ENCODE results near the gene DNLZ.
"Not testable (repeated sequence)": the region's sequence is repeated elsewhere in the genome, so short reads cannot be mapped to it uniquely, and the experiment has no call there.

DNLZ gene

GRCh38 chr9:136363106-136363948, at the start of gene DNLZ:
DNLZ (minus strand) TSS chr9:136363744; CDS start chr9:136363714, 30 bp downstream.
- DNase-seq = peak; percentile 94

- DNase-seq = no peak
These were observed 49.4 kb upstream of the DNLZ start for GRCh38 chr9:136412962-136413361.

GRCh38 chr9:136411378-136411777, 47.8 kb upstream of the DNLZ start:
- no peak for DNase-seq

- DNase-seq = peak; percentile 90
These were observed 47.1 kb upstream of the DNLZ start, which contains the start of the genes ENTR1 and PMPCA for GRCh38 chr9:136410500-136411287. ENTR1 (minus strand) TSS chr9:136410614; CDS start chr9:136410397, 217 bp downstream. PMPCA (plus strand) TSS chr9:136410658; CDS start chr9:136410669, 11 bp downstream.

GRCh38 chr9:136409557-136410455, 46.3 kb upstream of the DNLZ start:
- peak; percentile 4 for DNase-seq

- no peak for DNase-seq
These were observed 44.4 kb upstream of the DNLZ start for GRCh38 chr9:136407911-136408310.

GRCh38 chr9:136407061-136407460, 43.5 kb upstream of the DNLZ start:
- DNase-seq = not testable (repeated sequence)

- not testable (repeated sequence) for DNase-seq
These were observed 42.4 kb upstream of the DNLZ start for GRCh38 chr9:136405904-136406303.

- no peak for DNase-seq
These were observed 41.9 kb upstream of the DNLZ start for GRCh38 chr9:136405481-136405880.

- DNase-seq = no peak
These were observed 41.2 kb upstream of the DNLZ start for GRCh38 chr9:136404801-136405136.

- no peak for DNase-seq
These were observed 40.6 kb upstream of the DNLZ start for GRCh38 chr9:136403915-136404800.

GRCh38 chr9:136403538-136403914, 40.0 kb upstream of the DNLZ start:
- no peak for DNase-seq

- no peak for DNase-seq
These were observed 38.5 kb upstream of the DNLZ start for GRCh38 chr9:136402067-136402466.

GRCh38 chr9:136401173-136401922, 37.8 kb upstream of the DNLZ start:
- DNase-seq = no peak

- DNase-seq = peak; percentile 91
These were observed 36.7 kb upstream of the DNLZ start, which contains the start of gene SNAPC4 for GRCh38 chr9:136400038-136400834. SNAPC4 (minus strand) TSS chr9:136400170; CDS start chr9:136398428, 1,742 bp downstream.

- peak; percentile 8 for DNase-seq
These were observed 35.9 kb upstream of the DNLZ start for GRCh38 chr9:136399176-136400037.

- no peak for DNase-seq
These were observed 34.7 kb upstream of the DNLZ start for GRCh38 chr9:136398286-136398685.

- no peak for DNase-seq
These were observed 34.1 kb upstream of the DNLZ start for GRCh38 chr9:136397643-136398042.

- DNase-seq = no peak
These were observed 32.6 kb upstream of the DNLZ start for GRCh38 chr9:136396219-136396515.
